GM12875 (cell line): ENCODE results near the gene LY6G6C.

ENCODE experiments used
- H3K4me3 ChIP-seq: one replicate; pipeline ENCODE4 v1.5.1; 2011; ENCODE audit warnings: low read depth, low read length, control low read depth
- CTCF ChIP-seq: IDR thresholded peaks from 2 replicates; pipeline ENCODE4 v1.5.1; 2011; ENCODE audit warnings: low read depth, mild to moderate bottlenecking, control low read depth, inconsistent platforms, low read length, moderate library complexity, borderline replicate concordance; ENCODE audit not compliant: insufficient read depth

LY6G6C gene

GRCh38 chr6:31691564-31692108 lies 29.9 kb downstream of the LY6G6C start:
- TF ChIP-seq CTCF: no peak
- H3K4me3 ChIP-seq: no peak overlapping the region

DNA sequence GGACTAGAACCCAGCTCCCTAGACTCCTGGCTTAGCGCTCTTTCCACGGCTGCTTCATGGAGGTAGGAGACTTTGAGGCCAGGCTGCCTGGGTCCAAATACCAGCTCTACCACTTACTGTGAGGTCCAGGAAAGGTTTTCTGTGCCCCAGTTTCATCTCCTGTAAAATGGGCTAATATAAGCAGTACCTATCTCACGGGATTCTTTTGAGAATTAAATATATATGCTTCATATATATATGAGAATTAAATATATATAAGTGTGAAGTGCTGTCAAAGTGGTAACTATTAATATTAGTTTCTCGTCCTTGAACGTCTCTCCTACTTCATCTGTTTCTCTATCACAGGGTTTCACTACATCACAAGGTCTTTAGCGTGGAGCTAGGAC lies 30.5 kb downstream of the LY6G6C start:
- TF ChIP-seq CTCF: no peak
- H3K4me3 ChIP-seq: no peak overlapping the region

GRCh38 chr6:31690231-31691077 lies 31.1 kb downstream of the LY6G6C start:
- TF ChIP-seq CTCF: no peak
- H3K4me3 ChIP-seq: no peak overlapping the region

DNA sequence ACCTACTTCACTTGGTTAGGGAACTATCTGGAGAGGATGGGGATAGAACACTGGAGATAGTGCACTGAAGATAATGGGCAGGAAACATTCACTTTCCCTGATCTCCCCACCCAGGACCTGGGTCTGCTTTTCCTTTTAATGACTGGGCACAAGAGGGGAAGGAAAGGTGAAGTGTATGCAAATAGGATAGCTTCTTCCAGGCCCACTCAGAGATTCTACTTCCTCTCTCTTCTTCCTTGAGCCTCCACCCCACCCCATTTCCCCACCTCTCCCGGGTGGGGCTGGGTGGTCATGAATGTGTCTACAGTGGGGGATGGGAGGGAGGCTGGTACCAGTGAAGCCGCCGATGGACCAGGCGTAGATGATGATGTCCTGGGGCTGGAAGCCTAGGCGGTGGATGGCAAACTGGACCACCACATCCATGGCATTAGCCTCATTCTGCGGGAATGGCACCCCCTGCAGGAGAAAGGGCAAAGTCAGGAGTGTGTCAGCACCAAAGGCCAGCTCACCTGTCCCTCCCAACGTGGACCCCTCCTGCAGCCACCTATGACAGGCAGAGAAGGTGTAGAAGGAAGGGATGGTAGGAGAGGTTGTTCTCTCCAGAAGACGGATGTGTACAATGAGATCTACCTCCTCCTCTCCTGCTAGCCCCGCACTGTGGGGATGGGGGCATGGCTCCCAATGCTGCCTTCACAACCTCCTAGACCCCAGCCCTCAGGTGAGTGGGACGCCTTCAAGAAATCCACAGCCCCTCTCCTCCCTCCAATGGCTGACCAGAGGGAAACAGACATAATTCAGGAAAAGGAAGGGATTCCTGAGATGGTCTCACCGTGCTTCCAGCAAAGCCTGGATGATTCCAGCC lies 32.1 kb downstream of the LY6G6C start:
- TF ChIP-seq CTCF: peak; percentile 49; the same call in 1 of the 2 replicates
- no peak overlapping the region for H3K4me3 ChIP-seq

DNA sequence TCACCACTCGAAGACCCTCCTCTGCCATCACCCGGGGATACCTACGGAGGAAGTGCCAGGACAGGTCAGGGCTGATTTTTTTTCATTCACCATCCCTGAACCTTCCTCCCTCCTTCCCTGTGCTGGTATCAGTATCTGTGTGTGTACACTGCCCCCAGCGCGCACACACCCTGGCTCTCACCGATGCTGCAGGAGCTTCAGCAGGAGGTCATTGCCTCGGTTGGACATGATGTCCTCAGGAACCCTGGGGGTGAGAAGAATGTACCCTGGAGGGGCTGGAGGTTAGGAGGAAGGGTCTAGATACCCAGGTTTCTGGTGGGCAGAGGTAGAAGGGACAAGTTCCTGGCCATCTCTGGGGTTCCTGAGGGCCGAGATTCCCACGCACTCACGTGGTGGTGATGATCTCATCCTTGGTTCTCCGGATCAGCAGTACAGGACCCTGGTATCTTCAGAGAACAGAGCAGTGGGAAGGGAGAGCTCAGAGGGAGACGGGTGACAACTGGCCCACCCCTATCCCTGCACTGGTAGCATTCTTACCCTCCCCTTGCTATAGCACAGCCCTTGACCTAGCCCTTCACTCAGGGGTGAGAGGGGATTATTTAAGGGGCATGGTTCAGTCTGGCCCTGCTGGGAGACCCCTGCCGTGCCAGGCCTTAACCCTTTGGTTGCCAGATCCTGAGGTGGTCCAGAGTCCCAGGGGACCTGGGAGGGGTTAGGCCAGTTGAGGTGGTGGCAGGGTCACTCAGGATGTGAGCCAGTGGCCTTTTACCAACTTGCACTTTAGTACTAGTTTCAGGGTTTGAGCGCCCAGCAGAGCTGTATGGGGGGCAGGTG lies 33.5 kb downstream of the LY6G6C start:
- no peak overlapping the region for H3K4me3 ChIP-seq
- TF ChIP-seq CTCF: no peak

DNA sequence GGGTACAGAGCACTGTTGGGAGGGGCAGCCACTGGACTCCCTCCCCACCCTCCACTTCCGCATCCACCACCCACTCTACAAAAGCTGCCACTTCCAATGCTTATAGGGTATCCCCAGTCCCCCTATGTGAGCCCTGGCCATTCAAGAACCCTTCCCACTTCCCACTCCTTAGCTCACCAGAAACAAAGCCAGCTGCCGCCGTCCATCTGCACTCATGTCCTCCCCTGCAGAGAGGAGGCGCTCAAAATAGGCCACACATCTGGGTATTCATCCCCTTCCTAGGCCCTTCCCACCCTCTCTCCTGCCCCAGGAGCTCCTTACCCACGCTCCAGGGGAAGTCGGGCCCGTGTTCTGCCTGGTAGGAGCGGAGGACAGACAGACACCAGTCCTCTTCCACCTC lies 34.2 kb downstream of the LY6G6C start:
- no peak for TF ChIP-seq CTCF
- no peak overlapping the region for H3K4me3 ChIP-seq
